ENCODE results near the gene SLBP.

Gene SLBP

GRCh38 chr4:1744552-1744951, 32.4 kb upstream of the SLBP start:
- TF ChIP-seq, protein P1, sequence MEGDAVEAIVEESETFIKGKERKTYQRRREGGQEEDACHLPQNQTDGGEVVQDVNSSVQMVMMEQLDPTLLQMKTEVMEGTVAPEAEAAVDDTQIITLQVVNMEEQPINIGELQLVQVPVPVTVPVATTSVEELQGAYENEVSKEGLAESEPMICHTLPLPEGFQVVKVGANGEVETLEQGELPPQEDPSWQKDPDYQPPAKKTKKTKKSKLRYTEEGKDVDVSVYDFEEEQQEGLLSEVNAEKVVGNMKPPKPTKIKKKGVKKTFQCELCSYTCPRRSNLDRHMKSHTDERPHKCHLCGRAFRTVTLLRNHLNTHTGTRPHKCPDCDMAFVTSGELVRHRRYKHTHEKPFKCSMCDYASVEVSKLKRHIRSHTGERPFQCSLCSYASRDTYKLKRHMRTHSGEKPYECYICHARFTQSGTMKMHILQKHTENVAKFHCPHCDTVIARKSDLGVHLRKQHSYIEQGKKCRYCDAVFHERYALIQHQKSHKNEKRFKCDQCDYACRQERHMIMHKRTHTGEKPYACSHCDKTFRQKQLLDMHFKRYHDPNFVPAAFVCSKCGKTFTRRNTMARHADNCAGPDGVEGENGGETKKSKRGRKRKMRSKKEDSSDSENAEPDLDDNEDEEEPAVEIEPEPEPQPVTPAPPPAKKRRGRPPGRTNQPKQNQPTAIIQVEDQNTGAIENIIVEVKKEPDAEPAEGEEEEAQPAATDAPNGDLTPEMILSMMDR (IDR thresholded peaks at IDR 0.05; ENCODE audit: low read depth, low read length) = no peak
- no peak overlapping the region for H3K4me3 ChIP-seq (replicated peaks in 1 of 2; ENCODE audit: low read depth in 2 of 2, low read length in 2 of 2)
- no peak for DNase-seq (ENCODE audit: low read depth in 2 of 2)

DNA sequence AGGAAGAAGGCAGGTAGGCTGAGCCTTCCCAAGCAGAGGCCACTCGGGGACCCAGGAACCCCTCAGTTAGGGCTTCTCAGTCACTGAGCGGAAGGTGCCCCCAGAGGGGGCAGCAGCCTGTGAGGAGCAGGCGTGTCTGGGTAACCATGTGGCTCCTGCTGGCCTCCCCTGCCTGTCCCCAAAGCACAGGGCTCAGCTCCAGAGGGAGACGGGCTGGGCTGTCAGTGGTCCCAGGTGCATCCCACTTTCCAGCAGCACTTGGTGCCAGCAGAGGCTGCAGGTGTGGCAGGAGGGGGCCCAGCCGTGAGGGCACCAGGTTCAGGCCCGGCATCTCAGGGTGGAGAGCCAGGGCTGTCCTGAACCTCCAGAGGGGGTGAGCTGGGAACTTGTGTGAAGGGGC, 31.9 kb upstream of the SLBP start:
- no peak overlapping the region for H3K4me3 ChIP-seq (replicated peaks in 1 of 2; ENCODE audit: low read depth in 2 of 2, low read length in 2 of 2)
- TF ChIP-seq, protein P1 (IDR thresholded peaks at IDR 0.05; ENCODE audit: low read depth, low read length) = no peak
- DNase-seq (ENCODE audit: low read depth in 2 of 2) = no peak

GRCh38 chr4:1743551-1743950, 31.4 kb upstream of the SLBP start:
- no peak overlapping the region for H3K4me3 ChIP-seq (replicated peaks in 1 of 2; ENCODE audit: low read depth in 2 of 2, low read length in 2 of 2)
- DNase-seq (ENCODE audit: low read depth in 2 of 2) = no peak
- TF ChIP-seq, protein P1 (IDR thresholded peaks at IDR 0.05; ENCODE audit: low read depth, low read length) = no peak

DNA sequence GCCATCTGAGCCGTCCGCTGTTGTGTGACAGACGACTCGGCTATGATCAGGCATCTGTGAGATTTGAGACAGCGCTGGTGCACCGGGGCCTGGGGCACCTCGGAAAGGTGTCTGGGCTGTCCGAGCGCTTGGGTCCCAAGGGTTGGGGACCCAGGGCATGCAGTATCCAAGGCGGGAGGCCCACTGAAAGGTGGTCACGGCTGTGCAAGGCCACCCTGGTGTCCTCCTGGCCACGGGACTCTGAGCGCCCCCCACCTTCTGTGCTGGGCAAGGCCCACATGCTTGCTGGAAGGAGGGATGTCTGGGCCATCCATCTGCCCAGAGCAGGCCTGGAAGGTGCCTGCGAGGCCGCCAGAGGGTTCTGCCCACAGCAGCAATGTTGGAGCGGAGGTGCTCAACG, 29.1 kb upstream of the SLBP start:
- H3K4me3 ChIP-seq (replicated peaks in 1 of 2; ENCODE audit: low read depth in 2 of 2, low read length in 2 of 2) = no peak overlapping the region
- TF ChIP-seq, protein P1 (IDR thresholded peaks at IDR 0.05; ENCODE audit: low read depth, low read length) = no peak
- DNase-seq (ENCODE audit: low read depth in 2 of 2) = no peak

- no peak for DNase-seq (ENCODE audit: low read depth in 2 of 2)
- H3K4me3 ChIP-seq (replicated peaks in 1 of 2; ENCODE audit: low read depth in 2 of 2, low read length in 2 of 2) = no peak overlapping the region
- TF ChIP-seq, protein P1 (IDR thresholded peaks at IDR 0.05; ENCODE audit: low read depth, low read length) = no peak
These were observed 28.0 kb upstream of the SLBP start for GRCh38 chr4:1740021-1740545.

DNA sequence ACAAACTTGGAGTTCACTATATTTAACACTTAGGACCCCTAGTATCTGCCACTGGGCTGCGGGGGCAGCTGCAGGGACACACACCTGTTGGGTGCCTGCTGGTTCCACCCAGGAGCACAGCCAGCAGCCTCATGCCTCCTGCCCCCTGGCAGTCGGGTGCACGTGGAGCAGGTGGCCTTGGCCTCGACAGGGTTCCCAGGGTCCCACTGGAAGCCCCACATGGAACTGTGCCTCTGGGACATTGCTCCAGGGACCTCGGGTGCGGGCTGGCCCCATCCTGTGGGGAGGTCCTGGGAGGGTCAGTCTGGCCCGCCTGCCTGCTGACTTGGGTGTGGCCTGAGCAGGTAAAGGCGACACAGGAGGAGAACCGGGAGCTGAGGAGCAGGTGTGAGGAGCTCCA, 27.2 kb upstream of the SLBP start:
- no peak for DNase-seq (ENCODE audit: low read depth in 2 of 2)
- TF ChIP-seq, protein P1 (IDR thresholded peaks at IDR 0.05; ENCODE audit: low read depth, low read length) = no peak
- H3K4me3 ChIP-seq (replicated peaks in 1 of 2; ENCODE audit: low read depth in 2 of 2, low read length in 2 of 2) = no peak overlapping the region

DNA sequence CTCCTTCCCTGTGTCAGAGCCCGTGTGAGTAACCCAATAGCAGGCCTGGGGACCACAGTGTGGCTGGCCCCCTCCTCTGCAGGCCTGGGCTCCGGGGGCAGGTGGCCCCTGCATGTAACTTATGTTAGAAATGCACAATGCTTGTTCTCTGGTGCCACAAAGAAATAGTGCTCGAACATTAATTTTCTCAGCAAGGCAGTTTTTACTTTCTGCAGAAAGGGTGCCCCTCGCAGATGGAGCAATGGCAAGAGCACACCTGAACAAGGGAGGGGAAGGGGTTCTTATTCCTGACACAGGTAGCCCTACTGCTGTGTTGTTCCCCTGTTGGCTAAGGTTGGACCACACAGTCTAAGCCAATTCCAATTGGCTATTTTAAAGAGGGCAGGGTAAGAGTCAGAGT, 26.3 kb upstream of the SLBP start:
- DNase-seq (ENCODE audit: low read depth in 2 of 2) = no peak
- H3K4me3 ChIP-seq (replicated peaks in 1 of 2; ENCODE audit: low read depth in 2 of 2, low read length in 2 of 2) = no peak overlapping the region
- TF ChIP-seq, protein P1 (IDR thresholded peaks at IDR 0.05; ENCODE audit: low read depth, low read length) = no peak

All from cardiac fibroblast (primary cell).